Stimulated activated CD4-positive, alpha-beta T cell treated with anti-CD3 and anti-CD28 coated beads, Interleukin-4, amount 100 ng/mL, for 24 hours (primary cell): Measurements from ENCODE around the gene PLEKHJ1.

Experiments
- DNase-seq: peaks from one replicate; pipeline ENCODE4 v3.0.0-alpha.2; 2020

The PLEKHJ1 gene

GRCh38 chr19:2195361-2195760 lies 40.8 kb downstream of the PLEKHJ1 start:
- DNase-seq, result no peak

- DNase-seq, result no peak
These were observed 41.5 kb downstream of the PLEKHJ1 start for GRCh38 chr19:2194513-2195078.

- DNase-seq, result no peak
These were observed 42.3 kb downstream of the PLEKHJ1 start for GRCh38 chr19:2193807-2194206.

- no peak for DNase-seq
These were observed 43.3 kb downstream of the PLEKHJ1 start for GRCh38 chr19:2192862-2193261.

GRCh38 chr19:2191456-2192310 lies 44.4 kb downstream of the PLEKHJ1 start:
- DNase-seq, result no peak

- DNase-seq, result no peak
These were observed 45.2 kb downstream of the PLEKHJ1 start for GRCh38 chr19:2190848-2191455.

GRCh38 chr19:2189880-2190279 lies 46.2 kb downstream of the PLEKHJ1 start:
- DNase-seq, result no peak

GRCh38 chr19:2188708-2189385 lies 47.3 kb downstream of the PLEKHJ1 start:
- peak; percentile 36 for DNase-seq

GRCh38 chr19:2187159-2187558 lies 49.0 kb downstream of the PLEKHJ1 start:
- no peak for DNase-seq

- no peak for DNase-seq
These were observed 49.9 kb downstream of the PLEKHJ1 start for GRCh38 chr19:2186071-2186846.

- no peak for DNase-seq
These were observed 50.4 kb downstream of the PLEKHJ1 start for GRCh38 chr19:2185734-2186070.

- no peak for DNase-seq
These were observed 51.6 kb downstream of the PLEKHJ1 start for GRCh38 chr19:2184422-2184975.
